ENCODE results near the gene S1PR2. TPM values are rescaled to one million over a fixed set of nuclear protein-coding genes. Genes with fewer than 3 reads are reported as not detected.

S1PR2 gene
- total and polyA plus RNA-seq, 9 of the 15 experiments (the other 6 are each of a cell fraction or from before 2014, with no cell fraction given), result 1.5 to 3.9 (median 2.0) TPM

DNA sequence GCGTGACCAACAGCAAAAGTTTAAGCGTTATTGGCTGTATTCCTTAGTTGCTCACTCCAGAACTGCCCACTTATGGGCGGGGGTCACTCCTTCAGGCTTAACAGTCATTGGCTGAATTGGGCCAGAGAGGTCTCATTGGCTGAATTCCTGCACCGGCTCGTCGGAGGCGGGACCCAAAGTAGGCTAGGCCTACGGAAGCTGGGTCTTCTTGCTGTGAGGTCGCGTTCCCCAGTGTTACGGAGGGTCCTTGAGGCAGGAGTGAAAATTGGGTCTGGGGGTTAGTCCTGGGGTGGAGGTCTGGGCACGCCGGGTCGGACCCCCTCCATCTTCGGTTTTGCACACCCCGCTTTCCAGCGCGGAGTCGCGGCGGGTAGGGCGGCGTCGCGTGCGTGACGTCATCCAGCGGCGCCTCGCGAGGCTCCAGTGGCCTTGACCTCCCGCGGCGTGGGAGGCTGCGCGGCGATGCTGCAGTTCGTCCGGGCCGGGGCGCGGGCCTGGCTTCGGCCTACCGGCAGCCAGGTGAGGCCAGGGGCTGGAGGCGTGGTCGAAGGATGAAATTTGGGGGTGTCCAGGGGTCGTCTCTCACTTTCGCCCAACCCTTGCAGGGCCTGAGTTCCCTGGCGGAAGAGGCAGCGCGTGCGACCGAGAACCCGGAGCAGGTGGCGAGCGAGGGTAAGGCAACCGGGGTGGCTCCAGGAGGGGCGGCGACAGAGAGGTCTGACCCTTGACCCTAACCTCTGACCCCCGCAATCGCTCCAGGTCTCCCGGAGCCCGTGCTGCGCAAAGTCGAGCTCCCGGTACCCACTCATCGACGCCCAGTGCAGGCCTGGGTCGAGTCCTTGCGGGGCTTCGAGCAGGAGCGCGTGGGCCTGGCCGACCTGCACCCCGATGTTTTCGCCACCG, 20.9 kb upstream of the S1PR2 start, which contains the start of gene MRPL4 (continued):
- no peak for TF ChIP-seq ZNF146 (CRISPR knock-in tag; IDR thresholded peaks at IDR 0.05; ENCODE audit: unreplicated experiment)
- TF ChIP-seq ZSCAN32 (CRISPR knock-in tag; IDR thresholded peaks at IDR 0.05), result no peak
- peak; percentile 90 for TF ChIP-seq RB1 (IDR thresholded peaks at IDR 0.05; ENCODE audit: low read depth)
- TF ChIP-seq MTA3 (IDR thresholded peaks at IDR 0.05; ENCODE audit: borderline replicate concordance), result peak; percentile 87
- TF ChIP-seq TAF15 (IDR thresholded peaks at IDR 0.05; ENCODE audit: low read depth, low read length), result no peak
- TF ChIP-seq, protein P1, sequence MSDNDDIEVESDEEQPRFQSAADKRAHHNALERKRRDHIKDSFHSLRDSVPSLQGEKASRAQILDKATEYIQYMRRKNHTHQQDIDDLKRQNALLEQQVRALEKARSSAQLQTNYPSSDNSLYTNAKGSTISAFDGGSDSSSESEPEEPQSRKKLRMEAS (CRISPR knock-in tag; IDR thresholded peaks at IDR 0.05), result peak; percentile 98
- TF ChIP-seq, protein P2, sequence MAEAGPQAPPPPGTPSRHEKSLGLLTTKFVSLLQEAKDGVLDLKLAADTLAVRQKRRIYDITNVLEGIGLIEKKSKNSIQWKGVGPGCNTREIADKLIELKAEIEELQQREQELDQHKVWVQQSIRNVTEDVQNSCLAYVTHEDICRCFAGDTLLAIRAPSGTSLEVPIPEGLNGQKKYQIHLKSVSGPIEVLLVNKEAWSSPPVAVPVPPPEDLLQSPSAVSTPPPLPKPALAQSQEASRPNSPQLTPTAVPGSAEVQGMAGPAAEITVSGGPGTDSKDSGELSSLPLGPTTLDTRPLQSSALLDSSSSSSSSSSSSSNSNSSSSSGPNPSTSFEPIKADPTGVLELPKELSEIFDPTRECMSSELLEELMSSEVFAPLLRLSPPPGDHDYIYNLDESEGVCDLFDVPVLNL (CRISPR knock-in tag; IDR thresholded peaks at IDR 0.05; ENCODE audit: low read depth), result no peak
- TF ChIP-seq, protein P3, sequence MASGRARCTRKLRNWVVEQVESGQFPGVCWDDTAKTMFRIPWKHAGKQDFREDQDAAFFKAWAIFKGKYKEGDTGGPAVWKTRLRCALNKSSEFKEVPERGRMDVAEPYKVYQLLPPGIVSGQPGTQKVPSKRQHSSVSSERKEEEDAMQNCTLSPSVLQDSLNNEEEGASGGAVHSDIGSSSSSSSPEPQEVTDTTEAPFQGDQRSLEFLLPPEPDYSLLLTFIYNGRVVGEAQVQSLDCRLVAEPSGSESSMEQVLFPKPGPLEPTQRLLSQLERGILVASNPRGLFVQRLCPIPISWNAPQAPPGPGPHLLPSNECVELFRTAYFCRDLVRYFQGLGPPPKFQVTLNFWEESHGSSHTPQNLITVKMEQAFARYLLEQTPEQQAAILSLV (tag; IDR thresholded peaks at IDR 0.05), result no peak
- no peak for TF ChIP-seq KLF16 (IDR thresholded peaks at IDR 0.05)
- TF ChIP-seq, protein P4, sequence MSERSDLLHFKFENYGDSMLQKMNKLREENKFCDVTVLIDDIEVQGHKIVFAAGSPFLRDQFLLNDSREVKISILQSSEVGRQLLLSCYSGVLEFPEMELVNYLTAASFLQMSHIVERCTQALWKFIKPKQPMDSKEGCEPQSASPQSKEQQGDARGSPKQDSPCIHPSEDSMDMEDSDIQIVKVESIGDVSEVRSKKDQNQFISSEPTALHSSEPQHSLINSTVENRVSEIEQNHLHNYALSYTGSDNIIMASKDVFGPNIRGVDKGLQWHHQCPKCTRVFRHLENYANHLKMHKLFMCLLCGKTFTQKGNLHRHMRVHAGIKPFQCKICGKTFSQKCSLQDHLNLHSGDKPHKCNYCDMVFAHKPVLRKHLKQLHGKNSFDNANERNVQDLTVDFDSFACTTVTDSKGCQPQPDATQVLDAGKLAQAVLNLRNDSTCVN (CRISPR knock-in tag; IDR thresholded peaks at IDR 0.05), result no peak
- TF ChIP-seq EZH2 (IDR thresholded peaks at IDR 0.05; ENCODE audit: borderline replicate concordance, low read depth, low read length), result no peak
- TF ChIP-seq CBX8 (IDR thresholded peaks at IDR 0.05; ENCODE audit: borderline replicate concordance, extremely low read depth, low read depth, low read length, poor library complexity, severe bottlenecking), result no peak
- TF ChIP-seq, protein P5, sequence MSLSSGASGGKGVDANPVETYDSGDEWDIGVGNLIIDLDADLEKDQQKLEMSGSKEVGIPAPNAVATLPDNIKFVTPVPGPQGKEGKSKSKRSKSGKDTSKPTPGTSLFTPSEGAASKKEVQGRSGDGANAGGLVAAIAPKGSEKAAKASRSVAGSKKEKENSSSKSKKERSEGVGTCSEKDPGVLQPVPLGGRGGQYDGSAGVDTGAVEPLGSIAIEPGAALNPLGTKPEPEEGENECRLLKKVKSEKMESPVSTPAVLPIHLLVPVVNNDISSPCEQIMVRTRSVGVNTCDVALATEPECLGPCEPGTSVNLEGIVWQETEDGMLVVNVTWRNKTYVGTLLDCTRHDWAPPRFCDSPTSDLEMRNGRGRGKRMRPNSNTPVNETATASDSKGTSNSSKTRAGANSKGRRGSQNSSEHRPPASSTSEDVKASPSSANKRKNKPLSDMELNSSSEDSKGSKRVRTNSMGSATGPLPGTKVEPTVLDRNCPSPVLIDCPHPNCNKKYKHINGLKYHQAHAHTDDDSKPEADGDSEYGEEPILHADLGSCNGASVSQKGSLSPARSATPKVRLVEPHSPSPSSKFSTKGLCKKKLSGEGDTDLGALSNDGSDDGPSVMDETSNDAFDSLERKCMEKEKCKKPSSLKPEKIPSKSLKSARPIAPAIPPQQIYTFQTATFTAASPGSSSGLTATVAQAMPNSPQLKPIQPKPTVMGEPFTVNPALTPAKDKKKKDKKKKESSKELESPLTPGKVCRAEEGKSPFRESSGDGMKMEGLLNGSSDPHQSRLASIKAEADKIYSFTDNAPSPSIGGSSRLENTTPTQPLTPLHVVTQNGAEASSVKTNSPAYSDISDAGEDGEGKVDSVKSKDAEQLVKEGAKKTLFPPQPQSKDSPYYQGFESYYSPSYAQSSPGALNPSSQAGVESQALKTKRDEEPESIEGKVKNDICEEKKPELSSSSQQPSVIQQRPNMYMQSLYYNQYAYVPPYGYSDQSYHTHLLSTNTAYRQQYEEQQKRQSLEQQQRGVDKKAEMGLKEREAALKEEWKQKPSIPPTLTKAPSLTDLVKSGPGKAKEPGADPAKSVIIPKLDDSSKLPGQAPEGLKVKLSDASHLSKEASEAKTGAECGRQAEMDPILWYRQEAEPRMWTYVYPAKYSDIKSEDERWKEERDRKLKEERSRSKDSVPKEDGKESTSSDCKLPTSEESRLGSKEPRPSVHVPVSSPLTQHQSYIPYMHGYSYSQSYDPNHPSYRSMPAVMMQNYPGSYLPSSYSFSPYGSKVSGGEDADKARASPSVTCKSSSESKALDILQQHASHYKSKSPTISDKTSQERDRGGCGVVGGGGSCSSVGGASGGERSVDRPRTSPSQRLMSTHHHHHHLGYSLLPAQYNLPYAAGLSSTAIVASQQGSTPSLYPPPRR (CRISPR knock-in tag; IDR thresholded peaks at IDR 0.05; ENCODE audit: borderline replicate concordance), result no peak
- TF ChIP-seq ZC3H4 (CRISPR knock-in tag; IDR thresholded peaks at IDR 0.05; ENCODE audit: borderline replicate concordance), result no peak
- TF ChIP-seq, protein P6, sequence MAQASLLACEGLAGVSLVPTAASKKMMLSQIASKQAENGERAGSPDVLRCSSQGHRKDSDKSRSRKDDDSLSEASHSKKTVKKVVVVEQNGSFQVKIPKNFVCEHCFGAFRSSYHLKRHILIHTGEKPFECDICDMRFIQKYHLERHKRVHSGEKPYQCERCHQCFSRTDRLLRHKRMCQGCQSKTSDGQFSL (CRISPR knock-in tag; IDR thresholded peaks at IDR 0.05), result peak; percentile 45; the same call in 1 of the 2 replicates
- TF ChIP-seq, protein P6 (tag; IDR thresholded peaks at IDR 0.05), result no peak
- TF ChIP-seq SETDB1 (IDR thresholded peaks at IDR 0.05; ENCODE audit: low read length), result peak; percentile 85

All from K562 (cell line).